Aorta (tissue), 5 donors: ENCODE measurements around the gene CTNNBL1. TPM values are rescaled to one million over a fixed set of nuclear protein-coding genes. Genes with fewer than 3 reads are reported as not detected.

ENCODE experiments used
- ATAC-seq: fragments of 200-7000 bp; cut with Tn5 transposase; one replicate; pipeline ENCODE4 v1.9.1; 2022; ENCODE audit warnings: moderate library complexity; ENCODE audit not compliant: low FRiP score
- DNase-seq, 2 donors: peaks; one replicate each; pipeline ENCODE4 v3.0.0-alpha.2; 2020
- H3K27ac ChIP-seq, 2 donors: one replicate each; pipeline ENCODE4 v1.5.1; 2013; ENCODE audit warnings: low read length in 2 of 2, mild to moderate bottlenecking in 2 of 2, moderate library complexity in 2 of 2, control low read depth in 1 of 2, inconsistent platforms in 1 of 2, low read depth in 1 of 2
- H3K27me3 ChIP-seq, 2 donors: one replicate each; pipeline ENCODE4 v1.6.1; 2013; ENCODE audit warnings: control low read depth in 1 of 2, low read length in 1 of 2, mild to moderate bottlenecking in 1 of 2, moderate library complexity in 1 of 2; ENCODE audit not compliant: insufficient read depth in 2 of 2, control insufficient read depth in 1 of 2
- H3K36me3 ChIP-seq, 2 donors: one replicate each; pipeline ENCODE4 v1.6.1; 2013; ENCODE audit warnings: control low read depth in 1 of 2, low read length in 1 of 2, mild to moderate bottlenecking in 1 of 2; ENCODE audit not compliant: insufficient read depth in 2 of 2, control insufficient read depth in 1 of 2
- H3K4me1 ChIP-seq, 2 donors: one replicate each; pipeline ENCODE4 v1.6.1; 2013; ENCODE audit warnings: low read length in 2 of 2, control low read depth in 1 of 2, mild to moderate bottlenecking in 1 of 2, moderate library complexity in 1 of 2; ENCODE audit not compliant: insufficient read depth in 2 of 2, control insufficient read depth in 1 of 2
- H3K4me3 ChIP-seq, 2 donors: one replicate each; pipeline ENCODE4 v1.5.1; 2013; ENCODE audit warnings: low read length in 2 of 2, control low read depth in 1 of 2, mild to moderate bottlenecking in 1 of 2
- H3K9me3 ChIP-seq: one replicate; pipeline ENCODE4 v1.6.1; 2013; ENCODE audit warnings: mild to moderate bottlenecking, low read length; ENCODE audit not compliant: control insufficient read depth
- WGBS, 2 donors: extraction: QIAGEN DNeasy Blood & Tissue Kit; methylation state at CpG; one replicate each; pipeline ENCODE4 v1.1.7; 2013; 5-methylcytosine and 5-hydroxymethylcytosine counted together
- intact Hi-C, 2 donors: fragments of 100-400 bp; cut with DNase I; formaldehyde crosslinking; loops; one replicate each; pipeline versions ENCODE4 v1.14.2 to v1.15.0; 2022
- polyA plus RNA-seq, 2 donors: library from polyadenylated mRNA; stranded (reverse); fragments of 200-250 nt; gene quantifications; one replicate each; pipeline ENCODE4 v1.2.3, GENCODE V29; 2013
- total RNA-seq, 2 donors: library from RNA; stranded (reverse); fragmentation: NEBNext Ultra II Directional; extraction: Animal tissue kit (Norgen Biotek cat#: 25700); gene quantifications; one replicate each; pipeline ENCODE4 v1.2.1, GENCODE V29; 2021
- donor health status: healthy with polysubstance abuse.
- donor health status: Bipolar disorder and iron deficiency.
- donor health status: DM: no; HTN: no; CAD: no.
- donor health status: DM: no; HTN: no; CAD: no.
- donor health status: DM: yes; HTN: yes; CAD: no.

The CTNNBL1 gene
- total and polyA plus RNA-seq, 4 donors, result 42.9 to 71.2 (median 54.4) TPM

DNA sequence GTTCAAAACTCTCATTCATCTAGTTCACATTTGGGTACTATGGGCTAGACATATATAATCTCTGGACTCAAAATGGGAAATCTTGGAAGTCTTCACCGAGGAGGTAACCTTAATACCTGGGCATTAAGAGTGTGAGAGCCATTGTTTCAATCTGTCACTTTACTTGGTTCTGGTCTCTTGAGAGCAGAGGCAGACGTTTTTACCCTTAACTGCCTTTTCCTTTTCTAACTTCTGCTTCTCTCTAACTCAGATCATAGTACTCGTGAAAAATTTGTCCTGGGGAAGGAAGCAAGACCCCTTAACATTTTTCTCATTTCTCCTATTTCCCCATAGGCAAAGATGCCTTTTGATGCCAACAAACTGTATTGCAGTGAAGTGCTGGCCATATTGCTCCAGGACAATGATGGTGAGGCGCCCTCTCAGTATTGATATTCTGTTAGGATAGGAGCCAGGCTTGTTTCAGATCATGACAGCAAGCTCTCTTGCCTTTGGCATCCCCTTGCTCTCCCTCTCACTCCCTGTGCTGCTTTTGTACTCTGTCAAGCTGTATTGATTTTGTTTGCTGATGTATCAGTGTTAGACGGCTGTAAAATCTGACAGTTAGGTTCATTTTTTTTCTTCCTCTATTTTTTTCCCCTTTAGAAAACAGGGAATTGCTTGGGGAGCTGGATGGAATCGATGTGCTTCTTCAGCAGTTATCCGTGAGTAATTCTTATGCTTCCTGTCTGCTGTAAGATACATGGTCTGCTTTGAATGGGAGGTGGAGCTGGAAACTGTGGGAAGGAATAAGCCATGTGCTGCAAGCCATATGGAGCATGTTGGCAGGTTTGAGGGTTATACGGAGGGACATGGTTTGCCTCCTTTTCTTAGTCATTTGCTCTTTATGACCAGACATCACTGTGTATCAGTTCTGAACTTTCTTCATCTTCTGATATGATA is 83.5 kb downstream of the CTNNBL1 start:
- Histone ChIP-seq H3K4me3 (no peak overlapping the region), H3K27me3 (no peaks in the 10 kb centered on the region), H3K4me1 (peaks cover 0 to 3% of the 10 kb centered on the region in 2 donors), H3K27ac (no peak overlapping the region), H3K9me3 (no peaks in the 10 kb centered on the region), H3K36me3 (peaks cover 1 to 4% of the 10 kb centered on the region in 2 donors)
- intact Hi-C loops, result no loop called here
- WGBS, 2 donors, result 71 to 78% methylated on average over 8 of the region's 8 CpGs
- ATAC-seq, result no peak
- DNase-seq, result no peak

DNA sequence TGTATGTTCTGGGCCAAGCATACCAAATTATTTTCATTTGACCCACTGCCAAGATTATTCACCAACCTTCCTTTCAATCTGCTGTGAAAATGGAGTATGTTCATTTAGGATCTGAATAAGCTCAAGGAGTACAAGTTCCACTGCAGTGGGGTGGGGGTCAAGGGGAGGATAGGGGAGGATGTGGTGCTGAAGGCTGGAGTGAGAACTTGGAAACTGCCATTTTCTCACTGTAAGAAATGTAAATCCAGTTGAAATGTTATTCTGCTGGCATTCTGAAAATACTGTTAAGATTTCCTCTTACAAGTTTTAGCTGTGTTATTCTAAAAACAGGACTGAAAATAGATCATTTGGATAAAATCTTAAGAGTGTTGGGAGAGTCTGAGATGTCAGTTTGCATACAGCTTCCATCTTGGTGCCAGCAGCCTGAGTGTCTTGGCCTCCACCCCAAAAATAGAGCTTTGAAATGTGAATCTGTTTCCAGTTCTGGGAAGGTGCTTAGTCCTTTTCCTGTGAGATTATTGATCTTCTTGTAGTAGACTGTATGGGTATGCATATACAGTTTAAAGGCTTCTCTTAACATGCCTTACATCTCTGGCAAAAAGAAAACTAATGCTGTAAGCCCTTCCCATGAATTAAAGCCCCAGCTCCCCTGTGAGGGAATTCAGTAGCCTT is 84.3 kb downstream of the CTNNBL1 start:
- intact Hi-C loops, result no loop called here
- no peak overlapping the region for H3K4me3 ChIP-seq
- peaks cover 1 to 4% of the 10 kb centered on the region in 2 donors for H3K36me3 ChIP-seq
- no peak overlapping the region for H3K27ac ChIP-seq
- no peak for DNase-seq
- no peaks in the 10 kb centered on the region for H3K9me3 ChIP-seq
- peaks cover 0 to 3% of the 10 kb centered on the region in 2 donors for H3K4me1 ChIP-seq
- no peaks in the 10 kb centered on the region for H3K27me3 ChIP-seq
- ATAC-seq, result no peak

DNA sequence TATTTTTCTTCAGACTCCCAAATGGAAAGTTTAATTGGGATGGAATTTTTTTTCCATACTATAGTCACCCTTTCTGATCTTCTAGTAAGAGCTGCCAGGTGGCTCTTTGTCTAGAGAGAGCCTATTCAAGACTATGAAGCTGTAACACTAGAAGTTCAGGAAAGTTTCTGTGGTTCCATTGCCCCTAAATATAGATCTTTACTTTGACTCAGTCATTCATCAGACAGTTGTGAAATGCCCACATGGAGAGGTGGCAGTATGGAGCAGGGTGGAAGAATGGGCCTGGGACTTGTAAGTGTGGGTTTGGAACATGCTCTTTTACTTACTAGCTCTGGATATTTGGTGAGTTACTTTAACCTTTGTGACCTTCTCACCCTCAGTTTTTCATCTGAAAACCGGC is 87.8 kb downstream of the CTNNBL1 start:
- no peak for DNase-seq
- no peak for ATAC-seq
- Histone ChIP-seq H3K4me1 (peaks cover 0 to 3% of the 10 kb centered on the region in 2 donors), H3K36me3 (peaks cover 1 to 3% of the 10 kb centered on the region in 2 donors), H3K27me3 (no peaks in the 10 kb centered on the region), H3K27ac (no peak overlapping the region), H3K4me3 (no peak overlapping the region), H3K9me3 (no peaks in the 10 kb centered on the region)
- intact Hi-C loops, result no loop called here
- WGBS, 2 donors, result 82 to 90% methylated on average over 1 of the region's 1 CpG

DNA sequence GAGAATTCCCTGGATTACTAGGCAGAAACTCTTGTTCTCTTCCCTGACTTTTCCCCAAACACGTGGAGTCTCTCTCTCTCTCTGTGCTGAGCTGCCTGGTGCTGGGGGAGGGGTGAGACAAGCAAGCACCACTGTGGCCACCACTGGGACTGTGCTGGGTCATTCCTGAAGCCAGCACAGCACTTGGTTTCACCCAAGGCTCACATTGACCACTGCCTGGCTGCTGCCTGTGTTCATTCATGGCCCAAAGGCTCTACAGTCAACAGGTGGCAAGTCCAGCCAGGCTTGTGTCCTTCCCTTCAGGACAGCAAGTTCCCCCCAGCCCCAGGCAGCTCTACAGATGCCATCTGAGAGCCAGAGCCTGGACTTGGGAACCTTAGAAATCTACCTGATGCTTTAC is 92.2 kb downstream of the CTNNBL1 start:
- ATAC-seq (no peak), DNase-seq (no peak)
- no peak overlapping the region for H3K27ac ChIP-seq
- H3K4me1 ChIP-seq, result no peaks in the 10 kb centered on the region
- intact Hi-C loops, result no loop called here
- H3K4me3 ChIP-seq, result no peak overlapping the region
- peaks cover 4 to 10% of the 10 kb centered on the region in 2 donors for H3K36me3 ChIP-seq
- 40 to 51% methylated on average over 1 of the region's 1 CpG for WGBS, 2 donors
- H3K27me3 ChIP-seq, result no peaks in the 10 kb centered on the region
- H3K9me3 ChIP-seq, result no peaks in the 10 kb centered on the region

- WGBS, 2 donors, result 78 to 90% methylated on average over 1 of the region's 1 CpG
- H3K4me1 ChIP-seq, result no peaks in the 10 kb centered on the region
- no peak overlapping the region for H3K27ac ChIP-seq
- no peak for DNase-seq
- no peak overlapping the region for H3K4me3 ChIP-seq
- intact Hi-C loops, result no loop called here
- H3K36me3 ChIP-seq, result peaks cover 4 to 10% of the 10 kb centered on the region in 2 donors
- ATAC-seq, result no peak
- H3K9me3 ChIP-seq, result no peaks in the 10 kb centered on the region
- H3K27me3 ChIP-seq, result no peaks in the 10 kb centered on the region
These were observed 95.6 kb downstream of the CTNNBL1 start for GRCh38 chr20:37789408-37789807.

DNA sequence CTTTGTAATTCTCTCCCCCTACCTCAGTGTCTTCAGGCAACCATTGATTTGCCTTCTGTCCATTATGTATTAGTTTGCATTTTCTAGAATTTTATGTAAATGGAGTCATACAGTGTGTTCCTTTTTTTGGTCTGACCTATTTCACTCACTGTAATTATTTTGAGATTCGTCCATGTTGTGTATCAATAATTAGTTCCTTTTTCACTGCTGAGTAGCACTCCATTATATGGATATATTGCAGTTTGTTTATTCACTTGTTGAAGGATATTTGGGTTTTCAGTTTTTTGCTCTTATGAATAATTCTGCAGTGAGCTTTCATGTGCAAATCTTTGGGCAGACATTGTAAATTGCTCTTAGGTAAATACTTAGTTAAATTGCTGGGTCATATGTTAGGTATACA is 97.1 kb downstream of the CTNNBL1 start:
- Histone ChIP-seq H3K27me3 (no peaks in the 10 kb centered on the region), H3K36me3 (peaks cover 4 to 8% of the 10 kb centered on the region in 2 donors), H3K4me1 (no peaks in the 10 kb centered on the region), H3K27ac (no peak overlapping the region), H3K4me3 (no peak overlapping the region), H3K9me3 (no peaks in the 10 kb centered on the region)
- WGBS, 2 donors, result 93 to 97% methylated on average over 1 of the region's 1 CpG
- DNase-seq (no peak), ATAC-seq (no peak)
- intact Hi-C loops, result no loop called here

- no peak overlapping the region for H3K27ac ChIP-seq
- H3K36me3 ChIP-seq, result peaks cover 0 to 1% of the 10 kb centered on the region in 2 donors
- ATAC-seq (no peak), DNase-seq (no peak)
- 85 to 92% methylated on average over 4 of the region's 4 CpGs for WGBS, 2 donors
- no peak overlapping the region for H3K4me3 ChIP-seq
- no peaks in the 10 kb centered on the region for H3K4me1 ChIP-seq
- no peaks in the 10 kb centered on the region for H3K27me3 ChIP-seq
- H3K9me3 ChIP-seq, result no peaks in the 10 kb centered on the region
- intact Hi-C loops, result no loop called here
These were observed 102.3 kb downstream of the CTNNBL1 start for GRCh38 chr20:37796121-37796520.

GRCh38 chr20:37796733-37797132 is 102.9 kb downstream of the CTNNBL1 start:
- Histone ChIP-seq H3K36me3 (peaks cover 0 to 1% of the 10 kb centered on the region in 2 donors), H3K27me3 (no peaks in the 10 kb centered on the region), H3K9me3 (no peaks in the 10 kb centered on the region), H3K27ac (no peak overlapping the region), H3K4me3 (no peak overlapping the region), H3K4me1 (no peaks in the 10 kb centered on the region)
- DNase-seq, result no peak
- WGBS, 2 donors, result 82 to 88% methylated on average over 7 of the region's 7 CpGs
- no peak for ATAC-seq
- intact Hi-C loops, result no loop called here
